HG03280 (cell line): ENCODE measurements around the gene HOXC4.
"Not testable (repeated sequence)": the region's sequence is repeated elsewhere in the genome, so short reads cannot be mapped to it uniquely, and the experiment has no call there.

ENCODE experiments used
- ATAC-seq: cut with Tn5 transposase; IDR thresholded peaks from one replicate; pipeline ENCODE4 v1.9.1; 2021; ENCODE audit warnings: mild to moderate bottlenecking, moderate library complexity; ENCODE audit not compliant: unreplicated experiment

HOXC4 gene

DNA sequence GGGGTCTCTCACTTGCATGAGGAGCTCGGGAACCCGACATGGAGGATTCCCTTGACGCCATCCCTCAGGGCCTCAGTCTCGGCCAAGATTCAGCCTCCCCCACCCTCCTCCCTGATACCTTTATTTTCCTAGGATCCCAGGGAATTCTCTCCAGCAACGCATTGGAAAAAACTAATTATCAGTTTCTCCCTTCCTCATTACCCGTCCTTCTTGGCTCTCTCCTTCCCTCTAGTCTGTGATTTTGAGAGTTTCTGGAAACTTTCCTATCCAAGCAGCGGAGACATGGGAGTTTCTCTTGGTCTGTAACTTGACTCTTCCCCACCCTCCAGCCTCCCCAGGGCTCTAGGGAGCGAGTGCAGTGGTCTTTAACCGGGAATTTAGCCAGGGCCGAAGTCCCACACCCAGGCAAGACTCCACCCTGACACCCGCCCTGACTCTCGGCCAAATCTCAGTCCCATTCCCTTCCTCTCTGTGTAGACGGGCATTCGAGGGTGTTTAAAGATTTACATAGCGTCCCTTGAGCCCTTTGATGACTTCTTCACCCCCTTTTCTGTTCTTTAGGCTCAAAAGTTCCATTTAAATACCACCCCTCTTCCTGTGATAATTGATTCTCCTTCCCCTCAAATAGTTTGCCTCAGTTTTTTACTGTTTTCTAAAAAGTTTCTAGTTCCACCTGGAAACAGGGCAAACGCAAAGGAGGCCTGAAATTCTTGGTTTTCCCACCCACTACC is 14.1 kb upstream of the HOXC4 start:
- no peak for ATAC-seq

DNA sequence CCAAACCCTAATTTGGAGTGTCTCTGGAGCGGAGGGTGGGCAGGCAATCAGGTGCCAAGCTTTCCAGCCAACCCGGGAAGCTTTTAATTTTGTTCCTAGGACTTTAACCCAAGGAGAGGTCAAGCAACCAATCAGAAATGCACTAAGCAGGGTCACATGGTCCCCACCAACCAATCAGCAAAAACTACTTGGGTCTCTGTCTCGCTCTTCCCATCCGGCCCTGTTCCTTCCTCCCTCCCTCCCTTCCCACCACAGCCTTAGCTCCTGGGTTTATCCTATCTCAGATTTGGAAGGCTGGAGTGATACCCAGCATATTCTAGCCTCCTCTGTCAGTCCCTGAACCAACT is 13.5 kb upstream of the HOXC4 start:
- no peak for ATAC-seq

DNA sequence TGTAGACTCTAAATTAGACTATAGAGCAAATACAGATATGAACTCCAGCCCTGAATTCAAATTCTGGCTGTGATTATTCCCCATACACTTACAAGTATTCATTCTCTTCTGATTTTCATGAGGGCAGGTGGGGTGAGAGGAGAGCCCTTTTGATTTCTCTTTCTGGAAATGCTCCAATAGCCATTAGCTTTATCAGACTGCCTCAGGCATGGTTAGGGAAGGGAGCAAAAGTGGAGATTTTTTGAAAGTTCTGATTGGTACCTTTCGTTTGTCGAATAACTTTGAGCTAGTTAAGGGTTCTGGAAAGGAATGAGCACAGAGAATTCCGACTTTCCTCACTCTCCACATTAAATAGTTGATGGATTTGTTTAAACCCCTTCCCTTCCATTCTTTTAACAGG is 13.0 kb upstream of the HOXC4 start:
- ATAC-seq: no peak

DNA sequence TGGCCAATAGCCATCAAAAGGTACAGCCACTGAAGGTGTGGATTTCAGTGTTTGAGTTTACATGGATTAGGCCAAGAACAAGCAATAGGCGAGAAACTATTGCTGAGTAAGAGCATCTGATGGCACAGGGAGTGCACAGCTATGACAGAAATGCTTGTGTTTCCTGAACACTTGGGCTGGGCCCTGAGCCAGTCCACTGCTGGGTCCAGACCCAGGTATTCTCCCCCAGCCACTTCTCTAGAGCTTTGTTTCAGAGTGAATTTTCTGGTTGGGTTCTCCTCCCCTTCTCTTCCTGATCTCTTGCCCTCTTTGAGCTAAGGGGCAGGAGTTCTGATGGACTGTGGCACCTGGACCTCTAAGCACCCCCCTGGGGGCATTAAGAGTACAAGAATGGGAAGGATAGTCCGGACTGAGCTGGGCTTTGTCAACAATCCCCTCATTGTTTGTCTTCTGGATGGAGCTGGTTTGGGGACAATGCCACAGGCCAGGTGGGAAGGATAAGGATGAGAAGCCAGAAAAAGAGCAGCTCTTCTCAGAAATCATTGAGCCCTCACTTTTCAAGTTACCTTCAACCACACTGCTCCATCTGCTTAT is 12.4 kb upstream of the HOXC4 start:
- ATAC-seq: no peak

DNA sequence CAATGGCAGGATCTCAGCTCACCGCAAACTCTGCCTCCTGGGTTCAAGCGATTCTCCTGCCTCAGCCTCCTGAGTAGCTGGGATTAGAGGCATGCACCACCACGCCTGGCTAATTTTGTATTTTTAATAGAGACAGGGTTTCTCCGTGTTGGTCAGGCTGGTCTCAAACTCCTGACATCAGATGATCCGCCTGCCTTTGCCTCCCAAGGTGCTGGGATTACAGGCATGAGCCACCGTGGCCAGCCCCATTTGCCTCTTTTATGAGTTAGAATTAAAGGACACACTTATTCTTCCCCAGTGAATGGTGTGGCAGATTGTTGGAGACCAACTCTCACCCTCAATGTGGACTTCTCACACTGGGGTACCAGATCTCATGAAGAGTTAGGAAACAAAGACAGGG is 11.6 kb upstream of the HOXC4 start:
- not testable (repeated sequence) for ATAC-seq

DNA sequence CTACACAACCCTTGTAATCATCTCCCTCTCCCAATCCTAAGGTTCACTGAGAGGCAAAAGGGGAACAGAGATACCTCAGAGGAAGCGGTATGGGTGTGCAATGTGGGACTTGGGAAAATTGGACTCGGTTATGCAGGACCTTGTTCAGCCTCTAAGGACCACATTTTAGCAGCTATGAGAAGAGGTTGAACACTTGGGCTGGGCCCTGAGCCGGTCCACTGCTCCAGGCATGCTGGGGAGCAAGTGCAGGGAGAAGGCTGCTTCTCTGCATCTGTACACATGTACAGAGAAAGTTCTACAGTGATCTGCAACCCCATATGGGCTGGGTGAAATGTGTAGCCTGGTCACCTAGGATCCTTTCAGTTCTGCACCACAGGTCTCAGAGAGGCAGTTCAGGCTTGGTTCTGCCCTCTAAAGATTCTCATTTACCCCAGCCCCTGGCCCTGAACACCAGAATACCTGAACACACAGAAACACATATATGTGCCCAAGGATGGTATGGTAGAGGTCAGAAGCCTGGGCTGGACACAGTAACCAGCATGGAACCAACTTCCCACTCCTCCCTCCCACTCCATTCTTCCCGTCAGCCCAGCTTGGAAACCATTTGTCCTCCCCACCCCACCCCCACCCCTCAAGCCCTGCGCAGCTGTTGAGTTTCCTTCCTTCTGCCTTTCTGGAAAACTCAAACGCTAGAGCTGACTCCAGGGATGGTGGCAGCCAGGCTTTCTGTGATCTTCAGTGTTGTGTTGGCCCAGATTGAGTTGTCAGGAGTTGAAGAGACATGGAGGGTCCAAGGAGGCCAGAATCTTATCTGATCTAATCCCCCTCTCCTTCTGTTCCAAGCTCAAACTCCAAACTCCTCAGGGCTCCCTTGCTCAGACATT is 10.4 kb upstream of the HOXC4 start:
- ATAC-seq: no peak

DNA sequence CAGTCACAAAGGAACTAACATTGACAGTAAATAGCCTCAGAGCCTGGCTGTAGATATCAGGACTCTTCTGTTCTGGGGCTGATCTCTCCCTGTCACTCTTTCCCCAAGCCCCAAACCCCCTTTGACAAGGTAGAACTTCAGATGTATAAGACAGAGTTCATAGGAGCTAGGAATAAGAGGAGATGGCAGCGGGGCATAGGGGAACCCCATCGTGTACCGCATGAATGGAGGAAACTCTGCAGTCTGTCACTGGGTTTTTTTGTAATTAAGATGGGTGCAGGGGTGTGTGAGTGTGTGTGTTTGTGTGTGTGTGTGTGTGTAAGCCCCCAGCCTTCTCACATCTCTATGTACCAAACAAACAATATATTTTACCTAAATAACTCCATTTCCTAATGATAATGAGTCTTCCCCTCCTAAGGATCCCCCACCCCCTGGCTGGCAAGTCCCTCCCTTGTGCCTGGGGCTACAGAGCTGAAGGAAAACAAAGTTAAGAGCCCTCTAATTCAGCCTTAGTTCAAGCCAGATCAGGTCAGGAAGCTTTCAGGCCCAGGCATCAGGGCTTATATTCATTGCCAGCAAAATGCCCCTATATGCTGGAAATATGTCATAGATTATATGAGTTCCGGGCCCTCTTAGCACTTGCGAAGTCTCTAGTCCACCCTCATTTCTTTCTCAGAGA is 9.1 kb upstream of the HOXC4 start:
- ATAC-seq: no peak

DNA sequence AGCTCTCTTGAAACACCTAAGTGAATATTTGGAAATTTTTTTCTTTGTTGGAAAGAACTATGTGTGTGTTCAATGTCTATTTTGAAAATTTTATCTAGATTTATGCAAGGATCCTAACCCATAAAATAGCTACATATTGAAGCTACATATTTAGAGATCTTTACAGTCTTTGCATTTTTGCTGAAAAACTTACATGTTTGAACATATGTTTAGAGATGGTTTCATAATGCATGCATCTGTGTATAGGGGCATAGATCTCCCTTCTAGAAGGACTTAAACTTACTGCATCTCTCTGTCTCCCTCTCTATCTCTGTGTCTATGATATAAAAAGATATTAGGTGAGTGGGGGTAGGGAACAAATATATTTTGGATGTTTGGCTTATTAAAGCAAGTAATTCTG is 8.2 kb upstream of the HOXC4 start:
- ATAC-seq: no peak

DNA sequence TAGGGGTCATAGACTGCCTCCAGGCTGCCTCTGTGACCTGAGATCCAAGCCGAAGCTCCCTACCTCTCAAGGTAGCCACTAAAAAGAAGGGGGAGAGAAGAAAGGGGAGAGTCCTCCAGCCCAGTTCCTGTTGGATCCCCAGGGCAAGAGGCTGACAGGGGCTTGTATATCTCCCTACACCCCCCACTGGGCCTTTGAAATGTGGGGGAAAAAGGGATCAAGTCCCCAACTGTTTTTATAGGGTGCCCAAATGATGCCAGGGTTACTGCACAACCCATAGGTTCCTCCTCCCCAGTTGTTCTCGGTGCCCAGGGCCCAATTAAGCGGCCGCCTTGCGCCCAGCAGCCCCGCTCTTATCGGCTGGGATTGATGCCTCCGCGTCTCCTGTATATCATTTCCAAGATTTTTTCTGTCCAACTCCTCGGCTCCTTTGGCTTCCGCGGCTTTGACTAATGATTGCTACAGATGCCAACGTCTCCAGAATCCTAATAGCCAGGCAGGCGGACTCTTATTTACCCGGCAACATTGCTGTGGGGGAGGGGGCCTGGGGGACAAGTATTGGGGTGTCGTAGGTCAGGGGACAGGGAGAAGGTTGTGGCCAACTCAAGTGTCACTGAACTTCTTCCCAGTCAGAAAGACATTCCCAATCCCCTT is 7.6 kb upstream of the HOXC4 start:
- ATAC-seq: no peak

DNA sequence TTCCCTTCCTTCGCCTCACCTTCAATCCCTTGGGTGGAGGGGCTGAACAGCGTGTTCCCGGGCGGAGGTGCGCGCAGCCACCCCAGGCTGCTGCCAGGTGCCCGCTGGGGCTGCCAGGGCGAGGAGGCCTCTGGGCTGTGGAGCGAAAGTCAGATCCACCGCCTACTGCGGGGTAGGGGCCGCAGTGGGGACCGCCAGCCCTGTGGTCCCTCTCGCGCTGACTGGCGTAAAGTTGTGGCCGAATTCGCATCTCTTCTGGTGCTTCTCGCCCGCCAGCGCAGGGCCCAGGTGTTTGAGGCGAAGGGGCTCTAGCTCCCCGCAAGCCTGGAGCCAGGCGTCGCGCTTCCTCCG is 6.9 kb upstream of the HOXC4 start:
- no peak for ATAC-seq

DNA sequence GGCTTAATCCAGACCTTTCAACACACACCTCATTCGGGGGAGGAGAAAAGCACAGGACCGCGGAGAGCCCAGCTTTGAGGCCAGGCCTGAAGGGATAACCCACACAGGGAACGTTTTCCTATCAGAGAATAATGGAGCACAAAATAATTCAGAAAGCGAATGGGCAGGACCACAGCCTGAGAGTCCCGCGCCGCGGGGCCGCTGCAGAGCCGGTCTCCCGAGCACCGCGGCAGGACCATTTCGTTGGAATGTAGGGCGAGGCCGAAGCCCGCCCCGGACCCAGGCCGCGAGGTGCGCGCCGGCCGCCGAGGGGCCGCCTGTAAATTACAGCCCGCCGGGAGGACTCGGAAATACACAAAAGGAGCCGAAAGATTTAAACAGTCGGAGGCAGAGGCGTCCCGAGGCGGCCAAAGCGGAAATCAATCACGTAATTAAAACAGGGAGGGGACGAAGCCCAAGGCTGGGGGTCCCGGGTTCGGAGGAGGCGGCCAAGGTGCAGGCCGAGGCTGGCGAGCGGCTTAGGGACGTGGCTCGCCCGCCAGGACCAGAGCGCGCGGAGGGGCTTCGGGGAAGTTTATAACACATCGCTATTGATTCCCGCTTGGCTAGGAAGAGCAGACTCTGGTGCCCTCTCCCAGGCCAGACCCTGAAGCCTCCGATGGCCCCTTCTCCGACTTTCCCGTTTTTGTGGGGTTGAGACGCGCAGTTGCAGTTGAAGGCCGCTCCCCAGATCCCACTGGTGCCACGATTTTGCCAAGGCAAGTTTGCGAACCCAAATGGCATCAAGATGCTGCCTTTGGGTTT is 6.3 kb upstream of the HOXC4 start:
- no peak for ATAC-seq

DNA sequence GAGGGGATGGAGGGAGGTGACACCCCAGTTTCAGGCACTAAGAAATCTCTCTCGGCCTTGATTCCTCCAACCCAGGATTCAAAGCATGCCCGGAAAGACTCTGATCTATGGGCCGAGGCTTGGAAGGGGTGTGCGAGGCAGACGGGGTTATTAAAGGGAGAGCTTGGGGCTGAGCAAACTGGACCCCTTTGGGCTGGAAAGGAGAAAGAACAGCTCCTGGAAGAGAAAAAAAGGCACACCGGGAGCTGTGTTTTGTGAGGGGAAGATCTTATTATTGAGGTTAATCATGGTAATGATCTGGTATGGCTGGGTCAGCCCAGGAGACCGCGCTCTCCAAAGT is 5.7 kb upstream of the HOXC4 start:
- no peak for ATAC-seq

DNA sequence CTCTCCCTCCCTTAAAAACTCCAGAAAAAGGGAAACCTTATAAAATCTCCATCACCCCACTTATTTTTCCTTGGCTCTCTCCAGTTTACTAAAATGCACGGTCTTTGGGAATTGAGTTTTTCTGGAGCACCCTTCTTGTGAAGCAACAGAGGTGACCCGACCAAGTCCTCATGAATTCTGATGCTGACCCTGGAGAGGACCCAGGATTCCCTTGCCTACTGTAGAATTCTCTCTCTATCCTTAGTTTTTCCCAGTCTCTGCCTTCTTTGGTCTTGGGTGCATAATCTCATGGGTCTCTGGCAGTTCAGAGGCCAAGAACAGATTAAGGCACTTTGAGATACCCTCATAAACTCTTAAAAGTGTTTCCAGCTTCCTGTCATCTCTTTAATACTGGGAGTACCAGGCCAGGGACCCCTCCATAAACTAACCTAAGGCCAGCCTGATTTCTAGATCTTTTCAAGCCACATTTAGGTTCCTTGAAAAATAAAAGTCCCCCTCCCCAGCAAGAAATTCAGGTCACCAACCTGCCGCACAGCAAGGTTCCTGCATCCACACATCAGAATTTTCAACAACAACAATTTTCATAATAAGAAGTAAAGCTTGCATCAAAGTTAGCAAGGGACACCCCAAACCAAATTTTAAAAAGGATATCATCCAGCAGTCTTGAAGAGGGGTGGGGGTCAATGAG is 5.1 kb upstream of the HOXC4 start:
- no peak for ATAC-seq

DNA sequence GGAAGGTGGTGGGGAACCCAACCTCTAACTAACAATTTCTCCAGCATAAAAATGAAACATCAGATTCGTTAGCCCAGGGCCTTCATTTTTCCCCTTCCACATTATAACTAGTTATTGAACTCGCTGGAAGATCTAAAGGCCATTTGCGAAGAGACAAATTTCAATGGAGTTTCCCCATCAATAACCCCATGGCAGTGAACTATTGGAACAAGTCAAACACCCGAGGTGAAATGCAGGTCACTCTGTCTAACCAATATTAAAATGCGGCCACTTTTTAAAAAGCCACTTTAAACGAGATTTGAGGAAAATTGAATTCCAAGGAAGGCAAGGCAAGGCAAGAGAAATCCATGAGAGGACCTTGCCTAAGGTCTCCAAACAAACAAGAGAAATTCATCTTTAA is 4.5 kb upstream of the HOXC4 start:
- no peak for ATAC-seq

DNA sequence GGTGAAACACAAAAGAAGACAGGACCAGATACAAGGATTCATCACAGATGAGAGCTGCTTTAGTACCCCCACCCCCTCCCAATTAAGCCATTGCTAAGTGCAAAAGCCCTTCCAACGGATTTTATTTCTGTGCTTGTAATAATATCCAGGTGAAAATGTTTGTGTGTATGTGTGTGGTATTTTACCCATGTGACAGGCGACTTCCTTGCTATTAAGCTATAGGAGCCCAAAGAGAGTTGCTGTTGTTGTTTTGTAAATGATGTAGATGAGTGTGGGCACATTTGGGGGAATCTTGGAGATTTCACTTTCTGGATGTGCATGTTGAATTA is 3.2 kb upstream of the HOXC4 start:
- no peak for ATAC-seq

DNA sequence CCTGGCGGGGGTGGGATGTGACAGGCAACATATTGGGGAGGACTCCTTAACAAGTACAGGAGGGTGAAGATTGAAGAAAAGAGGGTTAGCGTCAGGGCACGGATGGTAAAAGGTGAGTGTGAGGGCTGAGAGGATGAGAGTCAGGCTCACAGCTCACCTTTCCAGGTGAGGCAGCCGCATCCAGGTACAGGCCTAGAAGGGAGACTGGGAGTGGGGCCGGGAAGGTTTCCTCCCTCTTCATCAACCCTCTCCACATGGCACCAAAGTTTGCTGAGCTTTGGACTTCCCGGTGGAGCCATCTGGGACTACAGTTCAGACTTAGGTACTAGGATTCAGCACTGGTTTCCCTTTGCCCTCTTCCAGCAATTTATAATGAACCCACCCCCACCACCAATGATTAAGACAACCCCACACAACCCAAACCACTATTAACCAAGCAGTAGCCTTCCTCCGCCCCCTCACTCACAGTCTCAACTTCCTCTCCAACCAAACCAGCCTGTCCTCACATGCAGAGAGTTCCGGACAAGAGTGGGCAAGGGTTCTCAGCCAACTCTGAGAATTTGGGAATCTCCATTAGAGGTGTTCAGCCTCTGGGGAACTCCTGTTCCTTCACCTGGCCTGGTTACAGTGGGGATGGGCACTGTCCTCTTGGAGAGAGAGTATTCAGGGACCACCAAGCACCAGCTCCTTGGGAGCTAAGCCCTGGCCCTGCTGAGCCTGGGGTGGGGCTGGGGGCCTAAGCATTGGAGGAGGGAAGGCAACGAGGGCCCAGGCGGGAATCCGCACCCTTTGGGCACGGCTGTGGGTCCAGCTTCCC is 2.4 kb upstream of the HOXC4 start:
- no peak for ATAC-seq

DNA sequence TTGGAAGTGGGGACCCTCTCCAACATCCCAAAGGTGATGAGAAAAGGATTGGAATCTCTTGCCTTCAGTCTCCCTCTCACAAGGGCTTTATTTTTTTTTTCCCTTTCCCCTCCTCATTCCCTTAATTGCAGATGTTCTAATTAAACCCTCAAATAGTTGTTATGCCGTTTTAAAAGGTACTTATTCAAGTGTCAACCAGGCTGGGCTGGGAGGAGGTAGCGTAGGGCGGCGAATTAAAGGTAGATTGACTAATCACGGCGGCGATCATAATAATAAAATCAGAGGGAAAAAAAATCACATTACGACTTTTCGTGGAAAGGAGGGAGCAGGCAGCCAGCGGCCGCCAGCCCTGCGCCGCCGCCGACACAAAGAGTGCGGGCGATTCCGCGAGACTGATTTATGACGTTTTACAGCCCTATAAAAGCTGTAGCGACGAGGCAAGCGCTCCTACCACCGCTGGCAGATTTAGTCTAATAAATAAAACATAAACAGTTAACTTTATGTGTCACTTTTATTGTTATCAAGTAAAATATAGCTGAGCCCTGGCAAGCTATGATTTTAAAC is 1.7 kb upstream of the HOXC4 start:
- ATAC-seq: no peak

DNA sequence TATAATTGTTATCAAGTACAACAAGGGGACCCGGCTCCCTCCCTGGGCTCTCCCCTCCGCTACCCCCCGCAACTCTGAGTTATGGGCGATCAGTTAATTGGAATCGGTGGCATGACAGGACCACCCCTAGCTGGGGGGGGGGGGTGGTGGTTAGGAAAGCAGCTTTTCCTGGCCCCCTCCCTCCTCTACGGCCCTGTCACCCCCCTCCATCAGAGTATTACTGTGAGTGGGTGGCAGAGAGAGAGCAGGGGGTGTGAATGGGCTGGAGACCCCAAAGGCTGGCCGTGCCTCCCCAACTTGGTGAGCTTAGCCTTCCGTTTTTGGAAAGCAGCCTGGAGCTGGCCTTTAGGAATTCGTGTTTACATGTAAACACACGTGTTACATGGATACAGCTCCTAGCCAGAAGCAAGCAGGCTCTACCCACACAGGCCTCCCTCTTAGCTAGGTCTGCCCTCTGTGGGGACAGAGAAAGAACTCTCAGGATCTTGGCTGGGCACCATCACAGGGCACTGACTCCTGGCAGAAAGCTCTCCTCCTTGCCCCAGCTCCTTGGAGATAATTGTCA is 1.1 kb upstream of the HOXC4 start:
- ATAC-seq: no peak
